Uterus (tissue), 4 donors: Measurements from ENCODE around the gene SULT1A1. TPM values are rescaled to one million over a fixed set of nuclear protein-coding genes. Genes with fewer than 3 reads are reported as not detected.
A peak's percentile ranks its signal among the peaks of the same experiment; 100 is the strongest.
"Not testable (repeated sequence)": the region's sequence is repeated elsewhere in the genome, so short reads cannot be mapped to it uniquely, and the experiment has no call there.

Experiments used
- DNase-seq, 2 donors: peaks; one replicate each; pipeline ENCODE4 v3.0.0-alpha.2; 2019 to 2020
- H3K27ac ChIP-seq, 2 donors: fragments of 200-600 bp; sonication (generic); 1 replicate in 1 of 2; 2 replicates in 1 of 2; pipeline ENCODE4 v1.5.1; 2016 to 2018
- H3K27me3 ChIP-seq, 2 donors: fragments of 200-600 bp; sonication (generic); one replicate each; pipeline ENCODE4 v1.5.1; 2018 to 2019; ENCODE audit warnings: control low read depth in 1 of 2
- H3K36me3 ChIP-seq, 2 donors: fragments of 200-600 bp; sonication (generic); one replicate each; pipeline ENCODE4 v1.5.1; 2019; ENCODE audit warnings: control low read depth in 1 of 2
- H3K4me1 ChIP-seq, 2 donors: fragments of 200-600 bp; sonication (generic); one replicate each; pipeline ENCODE4 v1.5.1; 2018 to 2019; ENCODE audit warnings: control low read depth in 1 of 2
- H3K4me3 ChIP-seq, 2 donors: fragments of 200-600 bp; sonication (generic); 1 replicate in 1 of 2; 2 replicates in 1 of 2; pipeline ENCODE4 v1.5.1; 2018 to 2019; ENCODE audit warnings: mild to moderate bottlenecking in 1 of 2
- H3K9me3 ChIP-seq, 2 donors: fragments of 200-600 bp; sonication (generic); one replicate each; pipeline ENCODE4 v1.5.1; 2019; ENCODE audit warnings: control low read depth in 1 of 2
- POLR2A ChIP-seq, 2 donors: fragments of 450-650 bp; IDR thresholded peaks; one replicate each; pipeline ENCODE4 v1.6.1; 2016; ENCODE audit warnings: antibody characterized with exemption in 2 of 2, mild to moderate bottlenecking in 1 of 2, moderate library complexity in 1 of 2
- intact Hi-C: fragments of 100-400 bp; cut with DNase I; formaldehyde crosslinking; loops from one replicate; pipeline ENCODE4 v1.15.1; 2023; ENCODE audit warnings: low total_unique reads
- total RNA-seq, 4 donors: library from RNA; depleted of rRNA in 3 of 4; stranded (reverse); fragments of >200 nt in 3 of 4; gene quantifications; one replicate each; pipeline versions ENCODE4 v1.1.0 to v1.2.4, GENCODE V29; 2014 to 2023
- TF ChIP-seq, protein P1 (sequence below), 4 experiments: fragments of 200-600 bp in 2 of 4; fragments of 450-650 bp in 2 of 4; sonication (generic) in 2 of 4; IDR thresholded peaks; one replicate each; pipeline ENCODE4 v1.5.1; 2016 to 2019; ENCODE audit warnings: antibody characterized with exemption in 4 of 4, mild to moderate bottlenecking in 2 of 4, moderate library complexity in 1 of 4
- donor health status: DM: yes; HTN: yes; CAD: no.

SULT1A1 gene
- total RNA-seq, 4 donors from 2014 or later: 2.8 to 30.3 (median 8.5) TPM

DNA sequence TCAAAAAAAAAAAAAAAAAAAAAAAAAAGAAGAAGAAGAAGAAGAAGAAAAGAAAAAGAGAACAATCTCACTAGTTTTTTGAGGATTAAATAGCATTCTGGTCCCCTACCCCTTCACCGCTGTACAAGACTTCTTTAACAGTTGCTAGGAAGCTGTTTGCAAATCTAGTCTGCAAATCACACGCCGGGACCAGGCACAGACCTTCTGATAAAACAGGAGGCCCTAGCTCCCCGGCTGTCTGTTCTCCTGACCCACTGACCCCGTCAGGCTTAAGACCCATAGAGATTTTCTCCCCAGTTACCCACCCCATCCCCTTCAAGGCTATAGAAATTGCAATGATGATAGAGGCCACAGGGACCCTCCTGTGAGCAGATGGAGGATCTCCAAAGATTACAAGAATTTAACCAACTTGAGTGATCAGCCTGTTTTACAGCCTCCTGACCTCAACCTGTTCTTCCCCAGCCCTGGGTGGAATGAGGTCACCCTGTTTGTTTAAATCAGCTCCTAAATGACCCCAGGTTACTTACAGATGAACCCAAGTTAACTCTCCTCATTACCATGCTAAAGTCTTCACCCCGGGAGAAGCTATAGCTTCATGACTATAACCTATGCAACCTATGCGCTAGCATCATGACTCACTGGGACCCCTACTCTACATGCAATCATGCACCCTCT, 11.8 kb upstream of the SULT1A1 start:
- no peaks in the 10 kb centered on the region for H3K27me3 ChIP-seq
- H3K4me3 ChIP-seq: no peak overlapping the region
- no peaks in the 10 kb centered on the region for H3K36me3 ChIP-seq
- TF ChIP-seq POLR2A (IDR thresholded peaks at IDR 0.05): no peak
- TF ChIP-seq, protein P1, sequence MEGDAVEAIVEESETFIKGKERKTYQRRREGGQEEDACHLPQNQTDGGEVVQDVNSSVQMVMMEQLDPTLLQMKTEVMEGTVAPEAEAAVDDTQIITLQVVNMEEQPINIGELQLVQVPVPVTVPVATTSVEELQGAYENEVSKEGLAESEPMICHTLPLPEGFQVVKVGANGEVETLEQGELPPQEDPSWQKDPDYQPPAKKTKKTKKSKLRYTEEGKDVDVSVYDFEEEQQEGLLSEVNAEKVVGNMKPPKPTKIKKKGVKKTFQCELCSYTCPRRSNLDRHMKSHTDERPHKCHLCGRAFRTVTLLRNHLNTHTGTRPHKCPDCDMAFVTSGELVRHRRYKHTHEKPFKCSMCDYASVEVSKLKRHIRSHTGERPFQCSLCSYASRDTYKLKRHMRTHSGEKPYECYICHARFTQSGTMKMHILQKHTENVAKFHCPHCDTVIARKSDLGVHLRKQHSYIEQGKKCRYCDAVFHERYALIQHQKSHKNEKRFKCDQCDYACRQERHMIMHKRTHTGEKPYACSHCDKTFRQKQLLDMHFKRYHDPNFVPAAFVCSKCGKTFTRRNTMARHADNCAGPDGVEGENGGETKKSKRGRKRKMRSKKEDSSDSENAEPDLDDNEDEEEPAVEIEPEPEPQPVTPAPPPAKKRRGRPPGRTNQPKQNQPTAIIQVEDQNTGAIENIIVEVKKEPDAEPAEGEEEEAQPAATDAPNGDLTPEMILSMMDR (IDR thresholded peaks at IDR 0.05): no peak
- no peak for DNase-seq
- H3K4me1 ChIP-seq: peaks cover 0 to 6% of the 10 kb centered on the region in 2 donors
- no peak overlapping the region for H3K27ac ChIP-seq
- intact Hi-C loops: no loop called here
- no peaks in the 10 kb centered on the region for H3K9me3 ChIP-seq

DNA sequence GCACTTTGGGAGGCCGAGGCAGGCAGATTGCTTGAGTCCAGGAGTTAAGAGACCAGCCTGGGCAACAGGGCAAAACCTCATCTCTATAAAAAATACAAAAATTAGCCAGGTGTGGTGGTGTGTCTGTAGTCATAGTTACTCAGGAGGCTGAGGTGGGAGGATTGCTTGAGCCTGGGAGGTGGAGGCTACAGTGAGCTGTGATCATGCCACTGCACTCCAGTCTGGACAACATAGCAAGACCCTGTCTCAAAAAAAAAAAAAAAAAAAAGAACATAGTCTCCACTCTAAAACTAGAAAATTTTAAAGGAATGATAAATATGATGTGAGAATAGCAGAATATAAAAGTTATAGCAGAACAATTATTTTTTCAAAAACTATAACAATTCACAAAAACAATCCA, 10.5 kb upstream of the SULT1A1 start:
- intact Hi-C loops, DNase-seq, H3K4me1 ChIP-seq, H3K4me3 ChIP-seq, H3K36me3 ChIP-seq, H3K9me3 ChIP-seq, H3K27me3 ChIP-seq, H3K27ac ChIP-seq: not testable (repeated sequence)

DNA sequence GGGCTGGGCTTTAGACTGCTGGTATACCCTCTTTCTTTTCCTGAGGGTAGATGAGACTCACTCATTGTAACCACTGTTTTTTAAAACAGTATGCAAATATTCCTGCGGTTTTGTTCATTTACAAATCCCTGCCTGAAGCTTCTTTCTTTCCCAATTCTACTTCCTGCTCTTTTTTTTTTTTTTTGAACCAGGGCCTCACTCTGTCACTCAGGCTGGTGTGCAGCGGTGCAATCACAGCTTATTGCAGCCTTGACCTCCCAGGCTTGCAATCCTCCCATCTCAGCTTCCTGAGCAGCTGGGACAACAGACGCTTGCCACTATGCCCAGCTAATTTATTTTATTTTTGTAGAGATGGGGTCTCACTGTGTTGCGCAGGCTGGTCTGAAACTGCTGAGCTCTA, 8.0 kb upstream of the SULT1A1 start:
- Histone ChIP-seq H3K36me3 (no peaks in the 10 kb centered on the region), H3K4me1 (no peaks in the 10 kb centered on the region), H3K27me3 (no peaks in the 10 kb centered on the region), H3K9me3 (no peaks in the 10 kb centered on the region), H3K4me3 (no peak overlapping the region), H3K27ac (no peak overlapping the region)
- TF ChIP-seq POLR2A (IDR thresholded peaks at IDR 0.05): no peak
- TF ChIP-seq, protein P1 (IDR thresholded peaks at IDR 0.05): no peak
- DNase-seq: no peak
- intact Hi-C loops: no loop called here

DNA sequence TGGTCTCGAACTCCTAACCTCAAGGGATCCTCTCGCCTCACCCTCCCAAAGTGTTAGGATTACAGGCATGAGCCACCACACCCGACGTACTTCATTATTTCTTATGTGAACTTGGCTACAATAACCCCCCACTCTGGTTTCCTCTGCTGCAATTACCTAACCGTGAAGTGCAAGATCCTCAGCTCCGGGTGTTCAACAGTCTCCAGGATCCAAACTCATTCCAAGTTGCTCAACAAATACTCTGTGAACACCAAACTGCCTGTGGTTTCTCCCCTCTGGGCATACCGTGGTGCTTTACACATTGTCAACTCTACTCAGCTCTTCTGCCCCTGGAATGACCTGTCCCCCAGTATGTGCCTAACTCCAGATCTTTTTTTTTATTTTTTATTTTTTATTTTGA, 6.8 kb upstream of the SULT1A1 start:
- Histone ChIP-seq H3K27me3 (no peaks in the 10 kb centered on the region), H3K9me3 (no peaks in the 10 kb centered on the region), H3K4me3 (no peak overlapping the region), H3K4me1 (no peaks in the 10 kb centered on the region), H3K36me3 (no peaks in the 10 kb centered on the region), H3K27ac (no peak overlapping the region)
- no peak for TF ChIP-seq POLR2A (IDR thresholded peaks at IDR 0.05)
- TF ChIP-seq, protein P1 (IDR thresholded peaks at IDR 0.05): no peak
- no peak for DNase-seq
- intact Hi-C loops: no loop called here

DNA sequence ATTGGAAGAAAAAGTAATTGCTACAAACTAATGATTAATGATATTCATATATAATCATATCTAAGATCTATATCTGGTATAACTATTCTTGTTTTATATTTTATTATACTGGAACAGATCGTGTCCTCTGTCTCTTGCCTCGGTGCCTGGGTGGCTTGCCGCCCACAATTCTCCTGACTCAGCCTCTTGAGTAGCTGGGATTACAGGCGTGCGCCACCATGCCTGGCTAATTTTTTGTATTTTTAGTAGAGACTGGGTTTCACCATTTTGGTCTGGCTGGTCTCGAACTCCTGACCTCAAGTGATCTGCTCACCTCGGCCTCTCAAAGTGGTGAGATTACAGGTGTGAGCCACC, 6.4 kb upstream of the SULT1A1 start:
- H3K36me3 ChIP-seq, H3K9me3 ChIP-seq, H3K27me3 ChIP-seq, H3K27ac ChIP-seq, H3K4me3 ChIP-seq, intact Hi-C loops, DNase-seq, H3K4me1 ChIP-seq: not testable (repeated sequence)

DNA sequence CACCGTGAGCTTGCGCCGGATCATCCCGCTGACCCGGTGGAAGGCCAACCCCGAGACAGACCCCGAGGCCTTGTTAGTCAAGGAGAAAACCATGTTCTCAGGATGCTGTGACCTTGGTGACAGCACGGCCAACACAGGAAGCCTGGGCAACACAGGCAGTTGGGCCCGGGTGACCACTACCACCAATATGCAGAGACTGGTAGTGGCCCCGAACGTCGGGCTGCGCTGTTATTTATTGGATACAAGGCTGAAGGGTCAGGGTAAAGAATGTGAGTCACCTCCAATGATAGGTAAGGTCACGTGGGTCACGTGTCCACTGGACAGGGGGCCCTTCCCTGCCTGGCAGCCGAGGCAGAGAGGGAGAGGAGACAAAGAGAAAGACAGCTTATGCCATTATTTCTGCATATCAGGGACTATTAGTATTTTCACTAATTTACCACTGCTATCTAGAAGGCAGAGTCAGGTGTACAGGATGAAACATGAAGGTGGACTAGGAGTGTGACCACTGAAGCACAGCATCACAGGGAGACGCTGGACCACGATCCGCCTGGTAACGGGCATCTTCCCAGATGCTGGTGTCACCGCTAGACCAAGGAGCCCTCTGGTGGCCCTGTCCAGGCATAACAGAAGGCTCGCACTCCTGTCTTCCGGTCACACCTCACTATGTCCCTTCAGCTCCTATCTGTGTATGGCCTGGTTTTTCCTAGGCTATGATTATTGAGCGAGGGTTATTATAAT, 5.8 kb upstream of the SULT1A1 start:
- H3K27me3 ChIP-seq, H3K36me3 ChIP-seq, H3K27ac ChIP-seq, H3K9me3 ChIP-seq, intact Hi-C loops, H3K4me3 ChIP-seq, H3K4me1 ChIP-seq: not testable (repeated sequence)
- TF ChIP-seq, protein P1 (IDR thresholded peaks at IDR 0.05): peak; percentile 45 to 75 (median 67)
- peak; percentile 51 to 65 for DNase-seq

DNA sequence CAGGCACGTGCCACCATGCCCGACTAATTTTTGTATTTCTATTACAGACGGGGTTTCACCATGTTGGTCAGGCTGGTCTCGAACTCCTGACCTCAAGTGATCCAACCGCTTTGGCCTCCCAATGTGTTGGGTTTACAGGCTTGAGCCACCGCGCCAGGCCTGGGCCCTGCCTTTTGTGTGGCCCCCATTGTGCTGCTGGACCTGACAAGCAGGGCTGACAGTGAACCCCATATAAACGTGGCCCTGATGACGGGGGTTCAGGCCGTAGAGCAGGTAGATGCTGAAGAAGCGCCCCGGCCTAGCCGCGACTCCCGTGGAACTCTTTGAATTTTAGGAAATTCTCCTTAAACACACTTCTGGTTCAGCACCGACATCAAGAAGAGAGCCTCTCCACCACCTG, 4.7 kb upstream of the SULT1A1 start:
- H3K4me3 ChIP-seq, H3K27ac ChIP-seq, H3K27me3 ChIP-seq, H3K4me1 ChIP-seq, intact Hi-C loops, H3K36me3 ChIP-seq, DNase-seq, H3K9me3 ChIP-seq: not testable (repeated sequence)

DNA sequence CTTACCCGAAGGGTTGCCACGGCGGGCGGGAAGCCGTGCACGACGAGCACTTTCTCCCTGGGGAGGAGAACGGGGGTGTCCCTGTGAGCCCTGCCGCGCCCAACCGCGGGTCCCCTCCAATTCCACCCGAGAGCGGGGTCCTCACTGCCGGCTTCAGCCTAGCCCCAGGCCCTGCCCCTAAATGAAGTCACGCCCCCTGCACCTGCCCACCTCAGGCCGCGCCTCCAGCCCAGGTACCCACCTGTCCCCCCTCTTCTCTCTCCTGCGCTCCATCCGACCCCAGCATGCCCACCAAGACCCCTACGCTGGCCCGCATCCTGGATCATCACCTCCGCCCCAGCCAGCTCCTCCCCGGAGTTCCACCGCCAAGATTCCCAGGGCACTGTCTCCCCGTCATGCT, 4.1 kb upstream of the SULT1A1 start:
- H3K4me3 ChIP-seq, H3K27ac ChIP-seq, H3K4me1 ChIP-seq, H3K36me3 ChIP-seq, DNase-seq, H3K27me3 ChIP-seq, H3K9me3 ChIP-seq, intact Hi-C loops: not testable (repeated sequence)
